GM12891 (cell line): ENCODE results near the gene KIAA1328.

Experiments used
- POLR2A ChIP-seq: IDR thresholded peaks from 2 replicates; pipeline ENCODE4 v1.6.1; 2011; ENCODE audit warnings: low read depth, low read length, control low read depth
- POLR2AphosphoS5 ChIP-seq: IDR thresholded peaks from 2 replicates; pipeline ENCODE4 v1.6.1; 2011; ENCODE audit warnings: low read depth, low read length, control low read depth

DNA sequence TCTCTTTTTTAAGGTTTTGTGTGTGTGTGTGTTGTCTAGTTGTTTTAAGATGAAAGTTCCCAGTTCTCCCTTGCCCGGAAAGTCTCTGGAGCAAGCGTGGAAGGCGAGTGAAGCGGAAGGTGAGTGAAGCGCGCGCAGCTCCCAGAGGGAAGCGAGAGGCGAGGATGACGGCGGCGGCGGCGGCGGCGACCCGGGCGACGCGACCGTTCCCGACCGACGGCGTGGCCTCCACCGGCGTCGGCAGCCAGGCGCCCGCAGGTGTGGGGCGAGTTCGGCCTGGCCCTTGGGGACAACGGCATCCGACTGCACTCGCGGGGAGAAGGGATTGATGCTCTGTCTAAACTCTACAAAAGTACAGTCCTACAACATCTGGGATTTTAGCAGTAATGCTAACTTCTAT, 414.8 kb downstream of the KIAA1328 start:
- no peak for TF ChIP-seq POLR2A
- TF ChIP-seq POLR2AphosphoS5, result no peak
